T-helper 22 cell (primary cell): ENCODE data around the gene XXYLT1.
"Not testable (repeated sequence)": the region's sequence is repeated elsewhere in the genome, so short reads cannot be mapped to it uniquely, and the experiment has no call there.

Experiments used
- DNase-seq: peaks from one replicate; pipeline ENCODE4 v3.0.0-alpha.2; 2020; ENCODE audit warnings: low read depth

XXYLT1 gene

GRCh38 chr3:195250473-195251251, 20.3 kb downstream of the XXYLT1 start:
- DNase-seq, result no peak

- no peak for DNase-seq
Observed at GRCh38 chr3:195249858-195250464, 21.0 kb downstream of the XXYLT1 start.

- DNase-seq, result no peak
Observed at GRCh38 chr3:195249057-195249770, 21.7 kb downstream of the XXYLT1 start.

- DNase-seq, result no peak
Observed at GRCh38 chr3:195248281-195248680, 22.7 kb downstream of the XXYLT1 start.

GRCh38 chr3:195247863-195248189, 23.1 kb downstream of the XXYLT1 start:
- no peak for DNase-seq

- no peak for DNase-seq
Observed at GRCh38 chr3:195247086-195247862, 23.7 kb downstream of the XXYLT1 start.

- DNase-seq, result no peak
Observed at GRCh38 chr3:195246581-195246995, 24.4 kb downstream of the XXYLT1 start.

- no peak for DNase-seq
Observed at GRCh38 chr3:195245531-195245951, 25.4 kb downstream of the XXYLT1 start.

GRCh38 chr3:195241592-195242355, 29.2 kb downstream of the XXYLT1 start:
- DNase-seq, result no peak

GRCh38 chr3:195240939-195241338, 30.0 kb downstream of the XXYLT1 start:
- DNase-seq, result no peak

- no peak for DNase-seq
Observed at GRCh38 chr3:195240171-195240701, 30.7 kb downstream of the XXYLT1 start.

- DNase-seq, result no peak
Observed at GRCh38 chr3:195239121-195239520, 31.8 kb downstream of the XXYLT1 start.

- no peak for DNase-seq
Observed at GRCh38 chr3:195238586-195239118, 32.3 kb downstream of the XXYLT1 start.

GRCh38 chr3:195238081-195238571, 32.8 kb downstream of the XXYLT1 start:
- DNase-seq, result no peak

- no peak for DNase-seq
Observed at GRCh38 chr3:195236801-195237570, 34.0 kb downstream of the XXYLT1 start.

- no peak for DNase-seq
Observed at GRCh38 chr3:195236076-195236798, 34.7 kb downstream of the XXYLT1 start.

- no peak for DNase-seq
Observed at GRCh38 chr3:195230244-195230643, 40.7 kb downstream of the XXYLT1 start.

GRCh38 chr3:195228886-195229285, 42.1 kb downstream of the XXYLT1 start:
- DNase-seq, result not testable (repeated sequence)

- no peak for DNase-seq
Observed at GRCh38 chr3:195227871-195228270, 43.1 kb downstream of the XXYLT1 start.
